ENCODE measurements around the gene MCOLN3. TPM values are rescaled to one million over a fixed set of nuclear protein-coding genes. Genes with fewer than 3 reads are reported as not detected.

MCOLN3 gene
- total RNA-seq, 4 donors from 2014 or later: 1.8 to 21.3 (median 2.8) TPM

DNA sequence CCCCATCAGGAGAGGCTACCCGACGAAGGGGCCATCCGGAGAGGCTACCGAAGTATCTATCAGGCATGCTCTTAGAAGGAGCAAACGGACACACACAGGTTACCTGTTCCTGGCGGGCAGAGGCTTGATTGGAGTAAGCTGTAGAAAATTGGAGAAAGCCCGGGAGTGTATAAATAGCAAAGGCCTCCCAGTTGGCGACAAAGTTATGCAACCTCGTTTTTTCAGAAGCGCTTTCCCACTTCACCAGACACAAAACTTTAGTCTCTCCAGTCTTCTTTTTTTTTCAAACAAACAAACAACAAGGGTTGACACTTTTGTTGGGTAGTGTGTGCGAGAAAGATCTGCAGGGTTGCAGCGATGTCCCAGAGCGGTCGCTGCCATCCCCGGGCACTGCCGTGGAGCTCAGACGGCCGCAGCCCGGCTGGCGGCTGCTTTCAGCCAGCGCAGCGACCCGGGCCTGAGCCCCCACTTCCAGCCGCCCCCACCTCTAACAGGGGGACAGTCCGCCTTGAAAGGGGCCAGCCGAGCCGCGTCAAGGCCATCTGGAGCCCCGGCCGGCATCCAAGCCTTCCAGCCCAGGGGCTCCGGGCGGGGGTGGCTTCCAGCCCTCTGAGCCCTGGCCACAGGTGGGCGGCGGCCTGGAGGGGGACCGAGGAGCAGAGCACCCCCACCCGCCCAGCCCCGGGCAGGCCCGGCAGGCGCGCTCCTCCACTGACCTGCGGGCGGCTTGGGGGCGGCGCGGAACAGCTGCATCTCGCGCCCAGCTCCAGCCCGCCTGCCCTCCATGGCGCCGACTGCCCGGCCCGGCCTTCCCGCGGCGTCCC, 616 bp downstream of the MCOLN3 start:
- Histone ChIP-seq H3K27me3 (peaks cover 0 to 11% of the 10 kb centered on the region in 2 donors), H3K4me3 (peak overlapping the region; percentile 39 to 76 (median 56)), H3K9me3 (peaks cover 0 to 9% (median 0%) of the 10 kb centered on the region in 4 donors), H3K36me3 (no peaks in the 10 kb centered on the region), H3K4me1 (peaks cover 0 to 16% (median 7%) of the 10 kb centered on the region in 4 donors), H3K27ac (peak overlapping the region in 1 of 4 donors; percentile 82)
- TF ChIP-seq POLR2A (IDR thresholded peaks at IDR 0.05): no peak
- TF ChIP-seq, protein P1, sequence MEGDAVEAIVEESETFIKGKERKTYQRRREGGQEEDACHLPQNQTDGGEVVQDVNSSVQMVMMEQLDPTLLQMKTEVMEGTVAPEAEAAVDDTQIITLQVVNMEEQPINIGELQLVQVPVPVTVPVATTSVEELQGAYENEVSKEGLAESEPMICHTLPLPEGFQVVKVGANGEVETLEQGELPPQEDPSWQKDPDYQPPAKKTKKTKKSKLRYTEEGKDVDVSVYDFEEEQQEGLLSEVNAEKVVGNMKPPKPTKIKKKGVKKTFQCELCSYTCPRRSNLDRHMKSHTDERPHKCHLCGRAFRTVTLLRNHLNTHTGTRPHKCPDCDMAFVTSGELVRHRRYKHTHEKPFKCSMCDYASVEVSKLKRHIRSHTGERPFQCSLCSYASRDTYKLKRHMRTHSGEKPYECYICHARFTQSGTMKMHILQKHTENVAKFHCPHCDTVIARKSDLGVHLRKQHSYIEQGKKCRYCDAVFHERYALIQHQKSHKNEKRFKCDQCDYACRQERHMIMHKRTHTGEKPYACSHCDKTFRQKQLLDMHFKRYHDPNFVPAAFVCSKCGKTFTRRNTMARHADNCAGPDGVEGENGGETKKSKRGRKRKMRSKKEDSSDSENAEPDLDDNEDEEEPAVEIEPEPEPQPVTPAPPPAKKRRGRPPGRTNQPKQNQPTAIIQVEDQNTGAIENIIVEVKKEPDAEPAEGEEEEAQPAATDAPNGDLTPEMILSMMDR (IDR thresholded peaks at IDR 0.05): no peak
- peak in 2 of 3 donors; percentile 48 to 50 for DNase-seq

DNA sequence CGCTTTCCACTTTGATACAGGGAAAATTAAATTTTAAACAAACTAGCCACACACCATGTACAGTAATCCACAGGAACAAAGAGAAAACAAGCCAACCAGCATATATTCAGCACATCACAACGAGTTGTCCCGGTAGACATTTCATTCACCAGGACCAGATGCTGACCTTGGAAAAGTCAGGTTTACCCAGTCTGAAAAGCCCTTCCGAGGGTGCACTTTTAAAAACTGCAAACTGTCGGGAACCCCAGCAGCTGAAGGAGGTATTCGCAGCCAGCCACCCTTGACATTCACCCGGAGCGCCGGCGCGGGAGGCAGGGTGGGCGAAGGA, 1.2 kb downstream of the MCOLN3 start:
- TF ChIP-seq, protein P1 (IDR thresholded peaks at IDR 0.05): no peak
- TF ChIP-seq POLR2A (IDR thresholded peaks at IDR 0.05): no peak
- no peak for DNase-seq
- no peak overlapping the region for H3K27ac ChIP-seq
- H3K4me1 ChIP-seq: peaks cover 0 to 16% (median 7%) of the 10 kb centered on the region in 4 donors
- H3K27me3 ChIP-seq: peaks cover 0 to 11% of the 10 kb centered on the region in 2 donors
- no peaks in the 10 kb centered on the region for H3K36me3 ChIP-seq
- H3K9me3 ChIP-seq: peaks cover 0 to 9% (median 0%) of the 10 kb centered on the region in 4 donors
- peak overlapping the region in 1 of 4 donors; percentile 76 for H3K4me3 ChIP-seq

DNA sequence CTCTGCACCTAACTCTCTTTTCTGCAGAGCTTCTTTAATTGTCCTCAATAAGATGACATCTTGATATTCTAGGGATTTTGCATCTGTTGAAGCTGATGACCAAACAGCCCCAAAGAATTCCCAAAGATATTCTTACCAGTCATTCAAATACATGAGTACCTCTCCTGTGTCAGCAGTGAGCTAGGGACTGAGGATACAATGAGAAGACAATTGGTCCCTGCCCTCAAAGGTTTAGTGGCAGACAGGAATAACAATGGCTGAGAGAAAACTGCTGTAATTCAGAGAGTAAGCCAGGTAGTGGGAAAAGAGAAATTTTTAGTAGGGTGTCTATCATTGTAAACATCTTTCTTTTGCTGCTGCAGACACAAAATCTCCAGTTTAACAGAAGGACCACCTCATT, 5.9 kb downstream of the MCOLN3 start:
- H3K27ac ChIP-seq: no peak overlapping the region
- H3K4me1 ChIP-seq: peaks cover 0 to 2% (median under 1%) of the 10 kb centered on the region in 4 donors
- H3K36me3 ChIP-seq: no peaks in the 10 kb centered on the region
- H3K9me3 ChIP-seq: peaks cover 0 to under 1% (median 0%) of the 10 kb centered on the region in 4 donors
- TF ChIP-seq, protein P1 (IDR thresholded peaks at IDR 0.05): no peak
- no peak for TF ChIP-seq POLR2A (IDR thresholded peaks at IDR 0.05)
- no peak for DNase-seq
- peaks cover 0 to 3% of the 10 kb centered on the region in 2 donors for H3K27me3 ChIP-seq
- no peak overlapping the region for H3K4me3 ChIP-seq

DNA sequence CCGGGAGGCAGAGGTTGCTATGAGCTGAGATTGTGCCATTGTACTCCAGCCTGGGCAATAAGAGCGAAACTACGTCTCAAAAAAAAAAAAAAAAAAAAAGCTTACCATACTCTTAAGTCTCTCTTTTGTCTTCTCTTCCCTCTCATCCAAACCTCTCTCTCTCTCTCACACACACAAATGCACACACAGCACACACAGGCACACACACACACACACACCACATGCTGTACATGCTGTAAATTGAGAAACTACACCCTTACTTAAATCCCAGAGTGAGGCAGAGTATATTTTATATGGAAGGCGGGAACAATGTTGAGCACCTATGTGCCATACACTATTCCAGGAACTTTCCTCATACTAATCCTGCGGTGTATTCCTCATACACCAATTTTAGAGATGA, 6.5 kb downstream of the MCOLN3 start:
- Histone ChIP-seq H3K4me1 (no peaks in the 10 kb centered on the region), H3K27ac (no peak overlapping the region), H3K9me3 (no peaks in the 10 kb centered on the region), H3K4me3 (no peak overlapping the region), H3K27me3 (no peaks in the 10 kb centered on the region), H3K36me3 (no peaks in the 10 kb centered on the region)
- no peak for TF ChIP-seq POLR2A (IDR thresholded peaks at IDR 0.05)
- TF ChIP-seq, protein P1 (IDR thresholded peaks at IDR 0.05): no peak
- DNase-seq: no peak

DNA sequence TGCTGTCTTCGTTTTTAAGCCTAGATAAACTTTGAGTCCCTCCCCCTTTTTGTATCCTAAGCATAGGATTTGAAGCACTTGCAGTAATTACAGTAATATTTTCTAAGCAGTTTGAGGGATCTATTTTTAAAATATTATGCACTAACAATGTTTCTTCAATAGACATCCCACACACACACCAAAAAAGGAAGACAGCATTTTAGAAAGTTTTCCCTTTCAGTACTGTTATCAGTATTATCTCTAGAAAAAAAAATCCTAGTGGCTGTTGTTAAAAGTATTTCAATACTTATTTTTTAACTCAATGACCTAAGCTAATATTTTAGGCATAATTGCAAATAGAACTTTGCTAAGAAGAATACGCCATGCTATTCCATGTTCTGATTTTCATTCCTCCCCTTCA, 15.1 kb downstream of the MCOLN3 start:
- TF ChIP-seq, protein P1 (IDR thresholded peaks at IDR 0.05): no peak
- TF ChIP-seq POLR2A (IDR thresholded peaks at IDR 0.05): no peak
- Histone ChIP-seq H3K36me3 (no peaks in the 10 kb centered on the region), H3K9me3 (no peaks in the 10 kb centered on the region), H3K27me3 (no peaks in the 10 kb centered on the region), H3K4me3 (no peak overlapping the region), H3K4me1 (no peaks in the 10 kb centered on the region), H3K27ac (no peak overlapping the region)
- DNase-seq: no peak
